ENCODE data around the gene PRR23E. TPM values are rescaled to one million over a fixed set of nuclear protein-coding genes. Genes with fewer than 3 reads are reported as not detected.

The PRR23E gene
- total and polyA plus RNA-seq, 2 donors (not counting 3 experiments of a cell fraction or from before 2014, with no cell fraction given): not detected

DNA sequence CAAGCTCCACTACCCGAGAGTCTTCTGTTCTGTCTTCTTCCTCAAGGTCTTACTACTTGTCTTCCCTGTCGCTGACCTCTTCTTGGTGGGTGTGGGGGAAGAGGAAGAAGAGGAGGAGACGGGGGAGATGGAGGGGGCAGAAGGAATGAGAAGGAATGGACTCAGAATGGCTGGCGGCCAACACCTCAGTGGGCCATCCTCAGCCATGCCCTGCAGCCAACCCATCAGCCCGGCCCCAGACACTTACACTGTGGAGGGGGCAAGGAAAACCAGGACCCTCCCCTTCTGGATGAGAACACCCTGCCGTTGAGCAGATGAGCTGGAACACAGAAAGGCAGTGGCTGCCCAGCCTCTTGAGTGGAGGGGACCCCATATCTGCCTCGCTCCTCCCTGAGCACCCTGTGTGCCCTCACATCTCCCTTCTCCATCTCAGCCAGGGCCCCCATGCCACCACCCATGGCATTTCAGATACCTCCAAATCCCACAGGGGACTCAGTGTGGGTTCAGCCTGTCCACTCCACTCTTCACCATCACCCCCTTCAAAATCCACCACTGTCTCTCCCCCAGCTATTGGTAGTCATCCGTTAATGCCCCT, 45.5 kb upstream of the PRR23E start:
- POLR2A ChIA-PET: no interaction called here

More for the DNA sequence above, 45.5 kb upstream of the PRR23E start:
- no peak overlapping the region for H3K27ac ChIP-seq (ENCODE audit: insufficient read depth, low read depth, low read length)
- no peak overlapping the region for H3K4me3 ChIP-seq (replicated peaks in 1 of 3; ENCODE audit: insufficient read depth in 1 of 3, low read depth in 1 of 3, low read length in 3 of 3)
- no peaks in the 10 kb centered on the region for H3K36me3 ChIP-seq (ENCODE audit: control insufficient read depth in 2 of 2, extremely low read depth in 1 of 2, insufficient read depth in 2 of 2, low read length in 2 of 2)
- H4K20me1 ChIP-seq (replicated peaks; ENCODE audit: control insufficient read depth, extremely low read depth, insufficient read depth, low read length): no peaks in the 10 kb centered on the region
- no peak for FAIRE-seq
- no peaks in the 10 kb centered on the region for H3K79me2 ChIP-seq (ENCODE audit: control insufficient read depth, insufficient read depth, low read length)
- no peaks in the 10 kb centered on the region for H3K4me1 ChIP-seq (ENCODE audit: control insufficient read depth, extremely low read depth, insufficient read depth, low read length)
- no peak overlapping the region for H2AFZ ChIP-seq (ENCODE audit: low read depth, low read length)
- no peaks in the 10 kb centered on the region for H3K9me1 ChIP-seq (replicated peaks; ENCODE audit: control insufficient read depth, extremely low read depth, insufficient read depth, low read length)
- no peak overlapping the region for H3K9ac ChIP-seq (replicated peaks; ENCODE audit: extremely low read depth, insufficient read depth, low read length)
- no peak for DNase-seq (ENCODE audit: low read depth, low spot score)
- intact Hi-C loops (cut with micrococcal nuclease) (no loop called here), dilution Hi-C loops (cut with MboI; ENCODE audit: extremely low pct_ligation_motif_present, low sequenced_read_pairs) (no loop called here)
- TF ChIP-seq POLR2AphosphoS5 (IDR thresholded peaks at IDR 0.05; ENCODE audit: insufficient read depth, low read depth, low read length) (no peak), GATA2 (IDR thresholded peaks at IDR 0.05; ENCODE audit: insufficient read depth, insufficient read length, low read depth, low read length) (no peak), JUN (IDR thresholded peaks at IDR 0.05; ENCODE audit: borderline replicate concordance, insufficient read depth, insufficient read length, low read depth) (no peak), EZH2 (IDR thresholded peaks at IDR 0.05; ENCODE audit: borderline replicate concordance, low read depth, low read length, severe bottlenecking) (no peak), MYC (IDR thresholded peaks at IDR 0.05; ENCODE audit: low read depth, low read length) (no peak), POLR2A (IDR thresholded peaks at IDR 0.05; ENCODE audit: low read depth, low read length) (no peak), FOS (IDR thresholded peaks at IDR 0.05; ENCODE audit: borderline replicate concordance, insufficient read depth, low read length) (no peak)
- TF ChIP-seq, protein P1, sequence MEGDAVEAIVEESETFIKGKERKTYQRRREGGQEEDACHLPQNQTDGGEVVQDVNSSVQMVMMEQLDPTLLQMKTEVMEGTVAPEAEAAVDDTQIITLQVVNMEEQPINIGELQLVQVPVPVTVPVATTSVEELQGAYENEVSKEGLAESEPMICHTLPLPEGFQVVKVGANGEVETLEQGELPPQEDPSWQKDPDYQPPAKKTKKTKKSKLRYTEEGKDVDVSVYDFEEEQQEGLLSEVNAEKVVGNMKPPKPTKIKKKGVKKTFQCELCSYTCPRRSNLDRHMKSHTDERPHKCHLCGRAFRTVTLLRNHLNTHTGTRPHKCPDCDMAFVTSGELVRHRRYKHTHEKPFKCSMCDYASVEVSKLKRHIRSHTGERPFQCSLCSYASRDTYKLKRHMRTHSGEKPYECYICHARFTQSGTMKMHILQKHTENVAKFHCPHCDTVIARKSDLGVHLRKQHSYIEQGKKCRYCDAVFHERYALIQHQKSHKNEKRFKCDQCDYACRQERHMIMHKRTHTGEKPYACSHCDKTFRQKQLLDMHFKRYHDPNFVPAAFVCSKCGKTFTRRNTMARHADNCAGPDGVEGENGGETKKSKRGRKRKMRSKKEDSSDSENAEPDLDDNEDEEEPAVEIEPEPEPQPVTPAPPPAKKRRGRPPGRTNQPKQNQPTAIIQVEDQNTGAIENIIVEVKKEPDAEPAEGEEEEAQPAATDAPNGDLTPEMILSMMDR (IDR thresholded peaks at IDR 0.05; ENCODE audit: extremely low read depth in 1 of 2, insufficient read depth in 1 of 2, low read depth in 1 of 2, low read length in 2 of 2): no peak
- TF ChIP-seq, protein P2, sequence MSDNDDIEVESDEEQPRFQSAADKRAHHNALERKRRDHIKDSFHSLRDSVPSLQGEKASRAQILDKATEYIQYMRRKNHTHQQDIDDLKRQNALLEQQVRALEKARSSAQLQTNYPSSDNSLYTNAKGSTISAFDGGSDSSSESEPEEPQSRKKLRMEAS (IDR thresholded peaks at IDR 0.05; ENCODE audit: insufficient read depth, insufficient read length): no peak
- BruUV-seq (replicated peaks): no TSS peak
- no peaks in the 10 kb centered on the region for H3K9me3 ChIP-seq (replicated peaks; ENCODE audit: control insufficient read depth, insufficient read depth, low read length)
- H3K4me2 ChIP-seq (ENCODE audit: insufficient read depth, low read length): no peak overlapping the region
- no peaks in the 10 kb centered on the region for H3K27me3 ChIP-seq (ENCODE audit: control insufficient read depth in 2 of 2, insufficient read depth in 2 of 2, low read length in 2 of 2)
- CTCF ChIA-PET: no interaction called here

All from endothelial cell of umbilical vein (primary cell).